ENCODE results near the gene HAND2.

HAND2 gene

GRCh38 chr4:173556398-173557131 is 26.5 kb upstream of the HAND2 start:
- Histone ChIP-seq H3K9ac (ENCODE audit: low read depth, low read length) (no peak overlapping the region), H3K4me1 (ENCODE audit: control insufficient read depth, insufficient read depth, low read length) (no peaks in the 10 kb centered on the region), H3K4me2 (ENCODE audit: low read length) (no peak overlapping the region), H3K36me3 (ENCODE audit: insufficient read depth, low read length) (no peaks in the 10 kb centered on the region), H3K9me3 (replicated peaks; ENCODE audit: low read length) (no peaks in the 10 kb centered on the region), H3K27me3 (ENCODE audit: control insufficient read depth, insufficient read depth, low read length) (peaks cover 10% of the 10 kb centered on the region), H3K4me3 (ENCODE audit: low read length) (no peak overlapping the region)

- Histone ChIP-seq H3K9ac (ENCODE audit: low read depth, low read length) (no peak overlapping the region), H3K36me3 (ENCODE audit: insufficient read depth, low read length) (no peaks in the 10 kb centered on the region), H3K27me3 (ENCODE audit: control insufficient read depth, insufficient read depth, low read length) (peaks cover 74% of the 10 kb centered on the region), H3K4me1 (ENCODE audit: control insufficient read depth, insufficient read depth, low read length) (no peaks in the 10 kb centered on the region), H3K4me3 (ENCODE audit: low read length) (no peak overlapping the region), H3K9me3 (replicated peaks; ENCODE audit: low read length) (no peaks in the 10 kb centered on the region), H3K4me2 (ENCODE audit: low read length) (no peak overlapping the region)
Observed at GRCh38 chr4:173547889-173548288, 17.9 kb upstream of the HAND2 start.

- Histone ChIP-seq H3K4me1 (ENCODE audit: control insufficient read depth, insufficient read depth, low read length) (no peaks in the 10 kb centered on the region), H3K4me3 (ENCODE audit: low read length) (no peak overlapping the region), H3K36me3 (ENCODE audit: insufficient read depth, low read length) (no peaks in the 10 kb centered on the region), H3K4me2 (ENCODE audit: low read length) (no peak overlapping the region), H3K9ac (ENCODE audit: low read depth, low read length) (no peak overlapping the region), H3K9me3 (replicated peaks; ENCODE audit: low read length) (no peaks in the 10 kb centered on the region), H3K27me3 (ENCODE audit: control insufficient read depth, insufficient read depth, low read length) (peaks cover 75% of the 10 kb centered on the region)
Observed at GRCh38 chr4:173546776-173547175, 16.7 kb upstream of the HAND2 start.

GRCh38 chr4:173545440-173545839 is 15.4 kb upstream of the HAND2 start:
- no peaks in the 10 kb centered on the region for H3K9me3 ChIP-seq (replicated peaks; ENCODE audit: low read length)
- no peak overlapping the region for H3K9ac ChIP-seq (ENCODE audit: low read depth, low read length)
- H3K36me3 ChIP-seq (ENCODE audit: insufficient read depth, low read length): no peaks in the 10 kb centered on the region
- no peaks in the 10 kb centered on the region for H3K4me1 ChIP-seq (ENCODE audit: control insufficient read depth, insufficient read depth, low read length)
- peaks cover 80% of the 10 kb centered on the region for H3K27me3 ChIP-seq (ENCODE audit: control insufficient read depth, insufficient read depth, low read length)
- H3K4me2 ChIP-seq (ENCODE audit: low read length): no peak overlapping the region
- no peak overlapping the region for H3K4me3 ChIP-seq (ENCODE audit: low read length)

- peaks cover 6% of the 10 kb centered on the region for H3K4me1 ChIP-seq (ENCODE audit: control insufficient read depth, insufficient read depth, low read length)
- no peak overlapping the region for H3K4me2 ChIP-seq (ENCODE audit: low read length)
- H3K27me3 ChIP-seq (ENCODE audit: control insufficient read depth, insufficient read depth, low read length): peaks cover 88% of the 10 kb centered on the region
- H3K9ac ChIP-seq (ENCODE audit: low read depth, low read length): no peak overlapping the region
- no peaks in the 10 kb centered on the region for H3K36me3 ChIP-seq (ENCODE audit: insufficient read depth, low read length)
- no peak overlapping the region for H3K4me3 ChIP-seq (ENCODE audit: low read length)
- no peaks in the 10 kb centered on the region for H3K9me3 ChIP-seq (replicated peaks; ENCODE audit: low read length)
Observed at GRCh38 chr4:173543266-173543665, 13.2 kb upstream of the HAND2 start.

GRCh38 chr4:173539986-173540385 is 10.0 kb upstream of the HAND2 start:
- Histone ChIP-seq H3K4me3 (ENCODE audit: low read length) (no peak overlapping the region), H3K9ac (ENCODE audit: low read depth, low read length) (no peak overlapping the region), H3K4me2 (ENCODE audit: low read length) (no peak overlapping the region), H3K27me3 (ENCODE audit: control insufficient read depth, insufficient read depth, low read length) (peaks cover 90% of the 10 kb centered on the region), H3K4me1 (ENCODE audit: control insufficient read depth, insufficient read depth, low read length) (peaks cover 11% of the 10 kb centered on the region), H3K36me3 (ENCODE audit: insufficient read depth, low read length) (no peaks in the 10 kb centered on the region), H3K9me3 (replicated peaks; ENCODE audit: low read length) (no peaks in the 10 kb centered on the region)

GRCh38 chr4:173538909-173539445 is 8.9 kb upstream of the HAND2 start:
- Histone ChIP-seq H3K9ac (ENCODE audit: low read depth, low read length) (no peak overlapping the region), H3K27me3 (ENCODE audit: control insufficient read depth, insufficient read depth, low read length) (peaks cover 90% of the 10 kb centered on the region), H3K36me3 (ENCODE audit: insufficient read depth, low read length) (no peaks in the 10 kb centered on the region), H3K4me3 (ENCODE audit: low read length) (peak overlapping the region; percentile 62), H3K4me1 (ENCODE audit: control insufficient read depth, insufficient read depth, low read length) (peaks cover 11% of the 10 kb centered on the region), H3K4me2 (ENCODE audit: low read length) (peak overlapping the region; percentile 78), H3K9me3 (replicated peaks; ENCODE audit: low read length) (no peaks in the 10 kb centered on the region)

GRCh38 chr4:173538148-173538908 is 8.3 kb upstream of the HAND2 start:
- H3K4me2 ChIP-seq (ENCODE audit: low read length): peak overlapping the region; percentile 78
- peaks cover 11% of the 10 kb centered on the region for H3K4me1 ChIP-seq (ENCODE audit: control insufficient read depth, insufficient read depth, low read length)
- H3K9me3 ChIP-seq (replicated peaks; ENCODE audit: low read length): no peaks in the 10 kb centered on the region
- H3K4me3 ChIP-seq (ENCODE audit: low read length): peak overlapping the region; percentile 62
- H3K36me3 ChIP-seq (ENCODE audit: insufficient read depth, low read length): no peaks in the 10 kb centered on the region
- no peak overlapping the region for H3K9ac ChIP-seq (ENCODE audit: low read depth, low read length)
- H3K27me3 ChIP-seq (ENCODE audit: control insufficient read depth, insufficient read depth, low read length): peaks cover 92% of the 10 kb centered on the region

GRCh38 chr4:173537613-173538147 is 7.7 kb upstream of the HAND2 start:
- Histone ChIP-seq H3K27me3 (ENCODE audit: control insufficient read depth, insufficient read depth, low read length) (peaks cover 96% of the 10 kb centered on the region), H3K4me1 (ENCODE audit: control insufficient read depth, insufficient read depth, low read length) (peaks cover 11% of the 10 kb centered on the region), H3K36me3 (ENCODE audit: insufficient read depth, low read length) (no peaks in the 10 kb centered on the region), H3K4me3 (ENCODE audit: low read length) (peak overlapping the region; percentile 62), H3K9me3 (replicated peaks; ENCODE audit: low read length) (no peaks in the 10 kb centered on the region), H3K9ac (ENCODE audit: low read depth, low read length) (no peak overlapping the region), H3K4me2 (ENCODE audit: low read length) (peak overlapping the region; percentile 78)

- Histone ChIP-seq H3K36me3 (ENCODE audit: insufficient read depth, low read length) (no peaks in the 10 kb centered on the region), H3K4me3 (ENCODE audit: low read length) (no peak overlapping the region), H3K4me1 (ENCODE audit: control insufficient read depth, insufficient read depth, low read length) (peaks cover 11% of the 10 kb centered on the region), H3K4me2 (ENCODE audit: low read length) (no peak overlapping the region), H3K27me3 (ENCODE audit: control insufficient read depth, insufficient read depth, low read length) (peaks cover 100% of the 10 kb centered on the region), H3K9ac (ENCODE audit: low read depth, low read length) (no peak overlapping the region), H3K9me3 (replicated peaks; ENCODE audit: low read length) (no peaks in the 10 kb centered on the region)
Observed at GRCh38 chr4:173536808-173537429, 6.9 kb upstream of the HAND2 start.

GRCh38 chr4:173535957-173536356 is 5.9 kb upstream of the HAND2 start:
- no peaks in the 10 kb centered on the region for H3K9me3 ChIP-seq (replicated peaks; ENCODE audit: low read length)
- no peak overlapping the region for H3K4me3 ChIP-seq (ENCODE audit: low read length)
- no peak overlapping the region for H3K9ac ChIP-seq (ENCODE audit: low read depth, low read length)
- peaks cover 11% of the 10 kb centered on the region for H3K4me1 ChIP-seq (ENCODE audit: control insufficient read depth, insufficient read depth, low read length)
- no peak overlapping the region for H3K4me2 ChIP-seq (ENCODE audit: low read length)
- H3K27me3 ChIP-seq (ENCODE audit: control insufficient read depth, insufficient read depth, low read length): peaks cover 100% of the 10 kb centered on the region
- H3K36me3 ChIP-seq (ENCODE audit: insufficient read depth, low read length): no peaks in the 10 kb centered on the region
